GM12878 (cell line): ENCODE data around the gene POU2AF1. TPM values are rescaled to one million over a fixed set of nuclear protein-coding genes. Genes with fewer than 3 reads are reported as not detected.

Source experiments
- ATAC-seq: fragments of 200-7000 bp; cut with Tn5 transposase; 3 replicates; pipeline ENCODE4 v1.9.1; 2020; ENCODE audit warnings: mild to moderate bottlenecking, moderate library complexity
- BruUV-seq: library from RNA; stranded (reverse); fragments of 400-500 nt; replicated peaks from 2 replicates; lab custom pipeline; 2021; lab: Mats Ljungman, UMichigan
- CTCF ChIA-PET: fragments of 300-600 bp; sonication (Branson Sonifier 250); formaldehyde crosslinking; extraction: SDS; loops from one replicate; lab custom pipeline; 2021; ENCODE audit warnings: inconsistent platforms; lab: Yijun Ruan, JAX
- POLR2A ChIA-PET: fragments of 350-600 bp; formaldehyde crosslinking; extraction: SDS; loops from one replicate; lab custom pipeline; 2021; ENCODE audit warnings: inconsistent platforms; lab: Charles Lee
- RAD21 ChIA-PET: fragments of 300-600 bp; sonication (Branson Sonifier 250); formaldehyde crosslinking; loops from one replicate; lab custom pipeline; 2023; ENCODE audit warnings: antibody characterized with exemption; ENCODE audit not compliant: unreplicated experiment; lab: Charles Lee
- SMC1A ChIA-PET: fragments of 300-600 bp; sonication (Branson Sonifier 250); formaldehyde crosslinking; loops from one replicate; lab custom pipeline; 2023; ENCODE audit not compliant: unreplicated experiment, uncharacterized antibody; lab: Charles Lee
- DNase-seq: peaks from one replicate; pipeline ENCODE4 v3.0.0-alpha.2; 2011; ENCODE audit warnings: low read depth, low spot score
- FAIRE-seq: peaks from 3 replicates; lab custom pipeline; 2011; peaks lifted over from hg19 to GRCh38; lab: Jason Lieb, UNC
- H2AFZ ChIP-seq: 2 replicates; pipeline ENCODE4 v1.6.0; 2011; ENCODE audit warnings: low read depth, low read length, control low read depth; ENCODE audit not compliant: control insufficient read depth
- H3K27ac ChIP-seq: 2 replicates; pipeline ENCODE4 v1.5.1; 2011; ENCODE audit warnings: control low read depth; ENCODE audit not compliant: control insufficient read depth, insufficient read depth
- H3K27me3 ChIP-seq, 2 experiments: replicated peaks in 1 of 2; 2 replicates each; pipeline versions ENCODE4 v1.6.0 to v1.6.1; 2011; ENCODE audit warnings: low read length in 1 of 2; ENCODE audit not compliant: control insufficient read depth in 2 of 2, insufficient read depth in 2 of 2
- H3K36me3 ChIP-seq, 2 experiments: 2 replicates each; pipeline ENCODE4 v1.5.1; 2011; ENCODE audit warnings: low read length in 1 of 2; ENCODE audit not compliant: control insufficient read depth in 2 of 2, insufficient read depth in 2 of 2
- H3K4me1 ChIP-seq: 2 replicates; pipeline ENCODE4 v1.6.1; 2011; ENCODE audit warnings: mild to moderate bottlenecking, low read length, moderate library complexity, mixed read lengths; ENCODE audit not compliant: control insufficient read depth, insufficient read depth
- H3K4me2 ChIP-seq: 2 replicates; pipeline ENCODE4 v1.6.0; 2011; ENCODE audit warnings: control low read depth; ENCODE audit not compliant: control insufficient read depth, insufficient read depth
- H3K4me3 ChIP-seq: fragments of 200-600 bp; sonication (generic); 2 replicates; pipeline ENCODE4 v1.5.1; 2016
- H3K79me2 ChIP-seq: 2 replicates; pipeline ENCODE4 v1.6.0; 2011; ENCODE audit warnings: low read length; ENCODE audit not compliant: control insufficient read depth, insufficient read depth
- H3K9ac ChIP-seq: 2 replicates; pipeline ENCODE4 v1.8.0; 2011; ENCODE audit warnings: low read length, control low read depth, mixed read lengths; ENCODE audit not compliant: control insufficient read depth, insufficient read depth
- H3K9me3 ChIP-seq: replicated peaks from 3 replicates; pipeline ENCODE4 v1.5.1; 2011; ENCODE audit warnings: mild to moderate bottlenecking, low read length; ENCODE audit not compliant: control insufficient read depth, insufficient read depth
- H4K20me1 ChIP-seq: 2 replicates; pipeline ENCODE4 v1.6.0; 2011; ENCODE audit not compliant: control insufficient read depth, insufficient read depth
- CBFB ChIP-seq: IDR thresholded peaks from 2 replicates; pipeline ENCODE4 v1.6.1; 2016; ENCODE audit warnings: antibody characterized with exemption, low read depth
- CBX5 ChIP-seq: sonication (generic); IDR thresholded peaks from 2 replicates; pipeline ENCODE4 v1.6.1; 2016; ENCODE audit warnings: low read depth, moderate library complexity, mild to moderate bottlenecking, inconsistent platforms
- CHD2 ChIP-seq: IDR thresholded peaks from 2 replicates; pipeline ENCODE4 v1.6.1; 2011; ENCODE audit warnings: low read depth, low read length, improper control_type of control experiment, borderline replicate concordance
- MYB ChIP-seq: fragments of 150-350 bp; IDR thresholded peaks from 2 replicates; pipeline ENCODE4 v1.6.1; 2014; ENCODE audit warnings: mild to moderate bottlenecking, low read depth, low read length, borderline replicate concordance
- NR2C1 ChIP-seq: fragments of 450-650 bp; IDR thresholded peaks from 2 replicates; pipeline ENCODE4 v1.6.1; 2017; ENCODE audit warnings: antibody characterized with exemption, mild to moderate bottlenecking, moderate library complexity
- POU2F2 ChIP-seq: IDR thresholded peaks from 3 replicates; pipeline ENCODE4 v1.6.1; 2011; ENCODE audit warnings: low read depth, mild to moderate bottlenecking, low read length, borderline replicate concordance
- RB1 ChIP-seq: fragments of 450-650 bp; formaldehyde crosslinking; IDR thresholded peaks from 2 replicates; pipeline ENCODE4 v1.6.1; 2017; ENCODE audit warnings: mild to moderate bottlenecking, borderline replicate concordance
- TAF1 ChIP-seq: IDR thresholded peaks from 2 replicates; pipeline ENCODE4 v1.6.1; 2011; ENCODE audit warnings: mild to moderate bottlenecking, low read depth, low read length, borderline replicate concordance
- TCF12 ChIP-seq: IDR thresholded peaks from 2 replicates; pipeline ENCODE4 v1.6.1; 2011; ENCODE audit warnings: low read depth, mild to moderate bottlenecking, low read length
- TCF3 ChIP-seq: IDR thresholded peaks from 2 replicates; pipeline ENCODE4 v1.6.1; 2012; ENCODE audit warnings: low read depth, mild to moderate bottlenecking, low read length, borderline replicate concordance; ENCODE audit not compliant: insufficient read depth
- WGBS: methylation state at CpG from one replicate; pipeline ENCODE4 v1.1.6; 2016; ENCODE audit warnings: low lambda C conversion rate; ENCODE audit not compliant: insufficient replicate concordance, insufficient coverage; ENCODE audit errors: missing lambda C conversion rate; 5-methylcytosine and 5-hydroxymethylcytosine counted together
- in situ Hi-C: fragments of 300-500 bp; cut with MboI; formaldehyde crosslinking; loops from 9 replicates; pipeline ENCODE4 v1.14.3; 2018; ENCODE audit warnings: mixed read lengths
- intact Hi-C: fragments of 100-400 bp; cut with micrococcal nuclease; formaldehyde crosslinking; loops from one replicate; pipeline ENCODE4 v1.14.2; 2022; ENCODE audit not compliant: unreplicated experiment
- polyA plus RNA-seq, 11 experiments: library from polyadenylated mRNA; depleted of rRNA in 4 of 11; unstranded in 6 of 11; stranded (reverse) in 5 of 11; fragments of >200 nt; fragmentation: Nextera tagmentation in 4 of 11; fragmentation: Illumina TruSeq in 1 of 11; extraction: Ambion mirVana in 4 of 11; extraction: Trizol in 1 of 11; gene quantifications; 1 replicate in 1 of 11; 2 replicates in 10 of 11; pipeline versions ENCODE4 v1.2.1 to v1.2.3, GENCODE V29; 2011 to 2016; ENCODE audit warnings: inconsistent platforms in 2 of 11, missing spikeins in 2 of 11, low read depth in 1 of 11
- total RNA-seq, 4 experiments: library from RNA; depleted of rRNA in 3 of 4; stranded (reverse); fragments of >200 nt in 3 of 4; fragmentation: Illumina TruSeq in 1 of 4; extraction: Trizol in 1 of 4; gene quantifications; 2 replicates each; pipeline versions ENCODE4 v1.2.1 to v1.2.3, GENCODE V29; 2013 to 2021
- TF ChIP-seq, protein P1 (sequence below): fragments of 450-650 bp; IDR thresholded peaks from 2 replicates; pipeline ENCODE4 v1.6.1; 2018; ENCODE audit warnings: mild to moderate bottlenecking, low read depth, moderate library complexity; ENCODE audit not compliant: partially characterized antibody

POU2AF1 gene
- total and polyA plus RNA-seq, 10 of the 15 experiments (the other 5 are each of a cell fraction or from before 2014, with no cell fraction given): 13.1 to 169 (median 75.5) TPM

DNA sequence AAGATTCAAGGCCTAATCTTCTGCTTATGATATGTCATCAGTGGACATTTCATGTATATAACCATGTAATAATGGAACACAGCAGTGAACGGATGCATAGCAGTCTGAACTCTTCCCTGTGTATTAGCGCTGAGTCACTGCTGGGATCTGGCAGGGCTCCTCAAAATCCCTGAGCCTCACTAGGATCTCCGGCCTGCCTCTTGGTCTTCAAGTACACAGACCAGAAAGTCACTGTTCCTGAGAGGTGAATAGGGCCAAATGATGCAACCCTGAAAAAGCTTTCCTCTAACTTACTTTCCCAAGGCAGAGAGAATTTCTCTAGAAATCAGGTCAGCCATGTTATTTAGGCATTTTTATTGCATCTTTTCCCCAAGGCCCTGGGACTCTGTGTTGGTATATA, 35.0 kb downstream of the POU2AF1 start:
- RAD21 ChIA-PET: interaction anchor here (1.0 kb wide), 1 partner anchor 21 kb away, joined by 3 read pairs; no protein-coding TSS in a partner anchor
- Histone ChIP-seq H3K36me3 (no peaks in the 10 kb centered on the region), H2AFZ (no peak overlapping the region), H4K20me1 (no peaks in the 10 kb centered on the region), H3K27me3 (no peaks in the 10 kb centered on the region), H3K4me1 (no peaks in the 10 kb centered on the region), H3K4me2 (no peak overlapping the region), H3K4me3 (no peak overlapping the region), H3K79me2 (no peaks in the 10 kb centered on the region), H3K27ac (no peak overlapping the region), H3K9ac (no peak overlapping the region), H3K9me3 (peaks cover 2% of the 10 kb centered on the region; the same call in 1 of the 3 replicates)
- in situ Hi-C loops: no loop called here
- BruUV-seq: no TSS peak
- intact Hi-C loops: no loop called here
- CTCF ChIA-PET: interaction anchor here (1.4 kb wide), 1 partner anchor 78 kb away, joined by 3 read pairs; no protein-coding TSS in a partner anchor
- no peak for DNase-seq
- SMC1A ChIA-PET: interaction anchor here (1.3 to 1.6 kb wide), 2 partner anchors 78 to 79 kb away, joined by 3 read pairs; no protein-coding TSS in a partner anchor
- POLR2A ChIA-PET: no interaction called here
- FAIRE-seq: no peak
- 83% methylated on average over 3 of the region's 3 CpGs for whole genome bisulfite sequencing
- ATAC-seq: no peak; the same call in 2 of the 3 replicates
- TF ChIP-seq RB1 (no peak), POU2F2 (0 out of 3 replicates have a peak, but pooled peaks have one; percentile 20)

DNA sequence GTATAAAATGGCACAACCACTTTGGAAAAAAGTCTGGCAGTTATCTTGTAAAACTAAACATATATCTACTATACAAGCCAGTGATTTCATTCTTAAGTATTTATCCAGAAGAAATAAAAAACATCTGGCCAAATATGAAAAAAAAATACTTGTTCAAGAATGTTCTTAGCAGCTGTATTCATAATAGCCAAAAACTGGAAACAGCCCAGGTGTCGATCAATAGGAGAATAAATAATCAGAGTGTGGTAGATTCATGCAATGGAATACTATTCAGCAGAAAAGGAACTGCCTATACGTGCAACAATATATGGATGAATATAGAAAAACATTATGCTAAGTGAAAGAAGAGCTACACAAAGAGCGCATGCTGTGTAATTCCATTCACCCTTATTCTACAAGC, 36.7 kb downstream of the POU2AF1 start:
- Histone ChIP-seq H3K36me3 (no peaks in the 10 kb centered on the region), H2AFZ (no peak overlapping the region), H3K79me2 (no peaks in the 10 kb centered on the region), H4K20me1 (no peaks in the 10 kb centered on the region), H3K9ac (no peak overlapping the region), H3K4me2 (no peak overlapping the region), H3K27ac (no peak overlapping the region)
- intact Hi-C loops: no loop called here
- POLR2A ChIA-PET: interaction anchor here (1.2 kb wide), 1 partner anchor 12 kb away, joined by 3 read pairs; no protein-coding TSS in a partner anchor
- RAD21 ChIA-PET: interaction anchor here (0.6 to 0.8 kb wide), 2 partner anchors 33 to 177 kb away, joined by 3 read pairs; no protein-coding TSS in a partner anchor
- BruUV-seq: no TSS peak
- SMC1A ChIA-PET: interaction anchor here (1.4 to 1.7 kb wide), 4 partner anchors 8 to 86 kb away, joined by 3 to 5 read pairs (median 4); no protein-coding TSS in a partner anchor
- FAIRE-seq (no peak), DNase-seq (no peak)
- CTCF ChIA-PET: interaction anchor here (1.1 kb wide), 1 partner anchor 81 kb away, joined by 3 read pairs; no protein-coding TSS in a partner anchor
- TF ChIP-seq CBFB: no peak
- no peak for TF ChIP-seq NR2C1
- TF ChIP-seq CHD2: no peak
- no peak for TF ChIP-seq CBX5
- no peak for TF ChIP-seq TCF3
- TF ChIP-seq, protein P1, sequence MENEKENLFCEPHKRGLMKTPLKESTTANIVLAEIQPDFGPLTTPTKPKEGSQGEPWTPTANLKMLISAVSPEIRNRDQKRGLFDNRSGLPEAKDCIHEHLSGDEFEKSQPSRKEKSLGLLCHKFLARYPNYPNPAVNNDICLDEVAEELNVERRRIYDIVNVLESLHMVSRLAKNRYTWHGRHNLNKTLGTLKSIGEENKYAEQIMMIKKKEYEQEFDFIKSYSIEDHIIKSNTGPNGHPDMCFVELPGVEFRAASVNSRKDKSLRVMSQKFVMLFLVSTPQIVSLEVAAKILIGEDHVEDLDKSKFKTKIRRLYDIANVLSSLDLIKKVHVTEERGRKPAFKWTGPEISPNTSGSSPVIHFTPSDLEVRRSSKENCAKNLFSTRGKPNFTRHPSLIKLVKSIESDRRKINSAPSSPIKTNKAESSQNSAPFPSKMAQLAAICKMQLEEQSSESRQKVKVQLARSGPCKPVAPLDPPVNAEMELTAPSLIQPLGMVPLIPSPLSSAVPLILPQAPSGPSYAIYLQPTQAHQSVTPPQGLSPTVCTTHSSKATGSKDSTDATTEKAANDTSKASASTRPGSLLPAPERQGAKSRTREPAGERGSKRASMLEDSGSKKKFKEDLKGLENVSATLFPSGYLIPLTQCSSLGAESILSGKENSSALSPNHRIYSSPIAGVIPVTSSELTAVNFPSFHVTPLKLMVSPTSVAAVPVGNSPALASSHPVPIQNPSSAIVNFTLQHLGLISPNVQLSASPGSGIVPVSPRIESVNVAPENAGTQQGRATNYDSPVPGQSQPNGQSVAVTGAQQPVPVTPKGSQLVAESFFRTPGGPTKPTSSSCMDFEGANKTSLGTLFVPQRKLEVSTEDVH: no peak
- TF ChIP-seq TCF12: no peak
- no peak for TF ChIP-seq TAF1
- no peak for TF ChIP-seq RB1
- no peak for TF ChIP-seq MYB
- TF ChIP-seq, all 136 proteins: peak for 0
- Histone ChIP-seq H3K4me1 (no peaks in the 10 kb centered on the region), H3K27me3 (no peaks in the 10 kb centered on the region), H3K4me3 (no peak overlapping the region), H3K9me3 (peaks cover 2% of the 10 kb centered on the region; the same call in 1 of the 3 replicates)
- in situ Hi-C loops: no loop called here
- 84% methylated on average over 3 of the region's 3 CpGs for WGBS
- no peak for ATAC-seq
